H1 (cell line): ENCODE results near the gene NLRP6.

ENCODE experiments used
- CTCF ChIP-seq, 3 experiments: IDR thresholded peaks; 1 replicate in 2 of 3; 2 replicates in 1 of 3; pipeline versions ENCODE4 v1.5.1 to v1.6.1; 2011; ENCODE audit warnings: low read length in 3 of 3, mild to moderate bottlenecking in 3 of 3, inconsistent platforms in 2 of 3, low read depth in 1 of 3, moderate library complexity in 1 of 3; ENCODE audit not compliant: insufficient read depth in 1 of 3; ENCODE audit errors: control extremely low read depth in 1 of 3
- GTF2F1 ChIP-seq: IDR thresholded peaks from 2 replicates; pipeline ENCODE4 v1.6.1; 2012; ENCODE audit warnings: low read depth, low read length, improper control_type of control experiment, borderline replicate concordance
- HDAC2 ChIP-seq, 2 experiments: fragments of 300-600 bp in 1 of 2; sonication (generic) in 1 of 2; IDR thresholded peaks; 2 replicates each; pipeline ENCODE4 v1.6.1; 2011 to 2012; ENCODE audit warnings: low read depth in 2 of 2, low read length in 2 of 2, mild to moderate bottlenecking in 2 of 2, moderate library complexity in 2 of 2, borderline replicate concordance in 1 of 2, inconsistent platforms in 1 of 2
- HDAC6 ChIP-seq: IDR thresholded peaks from one replicate; pipeline ENCODE4 v1.7.1; 2012; ENCODE audit warnings: low read depth, mild to moderate bottlenecking, inconsistent platforms, low read length, moderate library complexity
- JUN ChIP-seq: IDR thresholded peaks from 2 replicates; pipeline ENCODE4 v1.6.1; 2011; ENCODE audit warnings: low read depth, mild to moderate bottlenecking, improper control_type of control experiment, low read length
- PHF8 ChIP-seq: fragments of 200-600 bp; sonication (generic); conservative IDR thresholded peaks from 2 replicates; pipeline ENCODE4 v1.7.1; 2012; ENCODE audit warnings: low read depth, mild to moderate bottlenecking, inconsistent platforms, low read length, moderate library complexity
- SP1 ChIP-seq: IDR thresholded peaks from 2 replicates; pipeline ENCODE4 v1.6.1; 2011; ENCODE audit warnings: low read depth, low read length

GRCh38 chr11:315516-315994 is 37.3 kb downstream of the NLRP6 start:
- TF ChIP-seq CTCF (IDR thresholded peaks at IDR 0.05; ENCODE audit: control extremely low read depth in 1 of 3, insufficient read depth in 1 of 3, low read depth in 1 of 3, low read length in 3 of 3) (no peak), PHF8 (no peak), HDAC2 (IDR thresholded peaks at IDR 0.05; ENCODE audit: borderline replicate concordance in 1 of 2, low read depth in 2 of 2, low read length in 2 of 2) (no peak), SP1 (no peak), JUN (no peak), GTF2F1 (no peak), HDAC6 (no peak)
